Occipital lobe (tissue), 2 donors: ENCODE data around the gene CLDN20. TPM values are rescaled to one million over a fixed set of nuclear protein-coding genes. Genes with fewer than 3 reads are reported as not detected.
"Not testable (repeated sequence)": the region's sequence is repeated elsewhere in the genome, so short reads cannot be mapped to it uniquely, and the experiment has no call there.

Experiments used
- DNase-seq: peaks from one replicate; lab custom pipeline; 2025; lab: John Stamatoyannopoulos, UW
- total RNA-seq: library from RNA; depleted of rRNA; stranded (reverse); fragments of >200 nt; gene quantifications from one replicate; pipeline ENCODE4 v1.2.3, GENCODE V29; 2014

Gene CLDN20
- total RNA-seq, 1 donor from 2014 or later: not detected

DNA sequence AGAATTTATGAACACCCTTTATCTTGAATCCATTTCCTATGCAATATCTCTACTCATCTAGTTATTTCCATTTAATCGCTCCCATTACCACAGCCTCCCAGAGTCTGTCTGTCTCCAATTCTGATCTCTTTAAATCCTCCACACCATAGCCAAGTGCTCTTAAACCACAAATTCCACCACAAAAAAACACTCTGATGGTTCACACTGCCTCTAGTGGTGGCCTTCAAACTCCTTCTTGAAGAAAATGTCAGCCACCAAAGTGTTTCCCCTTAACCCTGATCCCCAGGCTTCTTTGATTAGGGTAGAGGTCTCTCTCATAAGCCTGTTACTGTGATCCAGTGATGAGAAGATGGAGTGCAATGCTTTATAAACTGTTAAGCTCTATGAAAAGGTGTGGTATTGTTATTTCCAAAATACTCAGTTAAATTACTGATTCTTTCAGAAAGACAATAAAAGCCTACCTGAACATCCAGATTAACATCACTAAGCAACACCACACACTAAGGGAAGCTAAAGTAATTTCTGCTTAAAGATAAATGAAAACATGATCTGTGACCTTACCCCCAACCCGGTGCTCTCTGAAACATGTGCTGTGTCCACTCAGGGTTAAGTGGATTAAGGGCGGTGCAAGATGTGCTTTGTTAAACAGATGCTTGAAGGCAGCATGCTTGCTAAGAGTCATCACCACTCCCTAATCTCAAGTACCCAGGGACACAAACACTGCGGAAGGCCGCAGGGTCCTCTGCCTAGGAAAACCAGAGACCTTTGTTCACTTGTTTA lies 4.5 kb downstream of the CLDN20 start:
- not testable (repeated sequence) for DNase-seq

DNA sequence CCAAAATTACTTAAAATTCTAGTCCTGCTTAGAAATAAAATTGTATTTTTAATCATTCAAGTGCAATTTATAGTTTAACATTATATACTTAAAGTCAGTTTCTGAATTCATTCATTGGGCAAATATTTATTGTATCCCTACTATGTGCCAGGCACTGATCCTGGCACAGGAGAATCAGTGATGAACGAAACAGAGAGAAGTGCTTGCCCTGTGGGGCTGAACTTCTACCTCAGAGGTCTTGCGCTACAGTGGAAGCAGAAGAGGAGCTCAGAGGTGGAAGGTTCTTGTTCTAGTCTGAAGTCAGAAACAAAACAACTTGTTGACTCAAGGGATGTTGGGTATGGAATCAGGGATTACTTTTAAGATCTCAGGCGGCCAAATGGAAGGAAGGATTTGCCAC lies 6.0 kb downstream of the CLDN20 start:
- no peak for DNase-seq

DNA sequence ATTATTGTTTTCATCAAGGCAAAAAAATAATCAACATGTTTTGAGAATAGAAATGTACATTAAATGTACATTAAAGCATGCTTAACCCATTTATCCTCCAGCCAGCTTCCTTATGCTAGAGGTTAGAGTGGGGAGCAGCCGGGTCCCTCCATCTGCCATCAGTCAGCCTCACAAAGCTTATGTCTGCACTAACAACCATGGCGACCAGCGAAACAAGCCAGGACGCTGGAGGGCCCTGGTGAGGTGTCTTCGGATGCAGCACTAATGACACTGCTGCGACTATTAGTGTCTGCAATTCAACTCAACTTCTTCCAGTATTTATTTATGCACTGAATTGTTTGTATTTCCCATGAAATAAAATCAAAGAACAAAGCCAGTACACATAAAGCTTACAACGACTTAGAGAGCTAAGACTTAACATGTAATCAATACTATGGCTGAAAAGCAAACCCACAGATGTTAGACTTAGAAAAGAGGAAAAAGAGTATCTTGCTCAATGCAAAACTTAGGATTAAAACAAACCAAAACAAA lies 6.8 kb downstream of the CLDN20 start:
- DNase-seq: no peak

DNA sequence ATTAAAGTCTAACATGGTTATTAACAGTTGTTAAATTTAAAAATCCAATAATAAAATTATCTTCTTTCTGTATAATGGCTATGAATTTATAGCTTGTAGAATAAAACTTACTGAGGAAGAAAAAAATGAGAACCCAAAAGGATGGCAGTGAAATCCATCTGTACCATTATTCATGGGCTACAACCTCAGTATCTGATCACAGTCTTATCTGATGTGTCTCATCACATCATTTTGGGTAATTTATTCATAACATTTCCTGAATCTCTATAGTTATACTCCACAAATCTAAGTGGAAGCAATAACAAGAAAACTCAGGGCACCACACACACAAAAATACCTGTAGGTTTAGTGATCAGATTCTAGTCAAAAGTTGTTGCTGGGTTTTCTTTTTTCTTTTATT lies 7.3 kb downstream of the CLDN20 start:
- DNase-seq: no peak

DNA sequence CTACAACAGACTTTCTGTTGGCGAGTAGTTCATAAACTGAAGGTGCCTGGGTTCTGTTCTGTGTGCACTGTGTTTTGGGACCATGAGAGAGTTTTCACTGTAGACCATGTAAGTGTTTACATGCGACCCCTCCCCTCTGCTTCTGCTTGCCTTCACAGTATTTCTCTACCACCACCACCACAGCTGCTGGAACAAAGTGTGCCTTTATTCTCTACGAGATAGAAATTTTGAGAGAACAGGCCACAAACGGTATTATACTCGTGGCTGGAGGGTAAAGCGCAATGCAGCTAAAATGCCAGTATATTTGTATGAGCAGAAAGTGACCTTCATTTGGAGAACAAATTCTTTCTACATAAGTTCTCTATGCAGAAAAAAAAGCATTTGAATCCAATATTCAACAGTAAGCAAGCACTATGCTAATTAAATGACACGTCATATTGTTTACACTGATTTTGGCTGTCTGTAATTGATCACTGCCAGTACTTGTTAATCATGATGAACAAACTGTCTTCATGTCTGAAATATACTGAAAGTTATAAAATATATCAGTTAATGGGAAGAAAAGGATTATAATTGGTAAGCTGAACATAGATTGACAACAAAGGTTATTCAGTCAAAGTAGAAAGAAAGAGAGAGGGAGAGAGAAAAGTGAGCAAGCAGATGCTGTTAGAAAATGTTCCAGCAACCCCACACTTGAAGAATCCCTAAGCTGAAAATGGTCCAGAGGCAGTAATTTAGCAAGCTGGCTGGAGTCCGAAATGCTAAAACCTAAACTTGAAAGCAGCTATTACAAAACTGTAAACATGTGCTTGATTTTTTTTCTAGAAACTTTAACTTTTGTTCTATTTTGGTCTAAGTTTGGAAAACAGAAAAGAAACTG lies 8.8 kb downstream of the CLDN20 start:
- no peak for DNase-seq

DNA sequence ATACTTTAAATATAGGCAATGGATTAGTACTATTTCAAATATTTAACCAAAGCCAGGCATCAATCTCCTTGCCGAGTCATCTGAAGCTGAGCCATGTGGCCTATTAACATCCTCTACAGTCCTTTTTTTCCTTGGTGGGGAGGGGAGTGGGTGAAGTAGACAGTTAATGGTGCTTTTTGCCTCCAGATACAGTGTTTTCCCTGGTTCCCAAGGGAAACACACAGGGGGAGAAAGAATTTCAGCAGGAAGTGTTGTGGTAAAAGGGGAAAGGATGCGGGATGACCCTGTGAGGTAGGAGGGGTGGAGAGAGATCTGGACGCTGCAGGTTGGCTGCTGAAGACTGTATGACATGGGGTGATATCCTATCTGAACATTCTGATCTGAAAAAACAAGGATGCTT lies 9.6 kb downstream of the CLDN20 start:
- no peak for DNase-seq

DNA sequence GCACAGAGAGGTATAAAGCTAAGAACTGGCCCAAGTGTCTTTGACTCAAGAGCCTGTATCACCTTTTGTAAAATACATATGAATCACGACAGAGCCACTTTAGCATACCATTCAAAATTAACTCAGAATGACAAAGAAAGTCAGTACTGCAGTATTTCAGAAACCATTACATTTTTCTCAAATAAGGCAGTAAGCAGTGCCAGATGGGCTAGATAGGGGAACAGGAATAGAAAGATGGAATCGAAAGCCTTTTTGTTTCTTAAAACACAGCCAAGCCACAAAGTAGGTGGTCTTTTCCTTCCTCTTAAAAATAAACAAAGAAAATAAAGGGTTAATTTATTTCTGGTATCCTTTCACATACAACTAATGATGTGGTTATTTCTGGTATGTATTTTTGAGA lies 10.3 kb downstream of the CLDN20 start:
- DNase-seq: no peak

DNA sequence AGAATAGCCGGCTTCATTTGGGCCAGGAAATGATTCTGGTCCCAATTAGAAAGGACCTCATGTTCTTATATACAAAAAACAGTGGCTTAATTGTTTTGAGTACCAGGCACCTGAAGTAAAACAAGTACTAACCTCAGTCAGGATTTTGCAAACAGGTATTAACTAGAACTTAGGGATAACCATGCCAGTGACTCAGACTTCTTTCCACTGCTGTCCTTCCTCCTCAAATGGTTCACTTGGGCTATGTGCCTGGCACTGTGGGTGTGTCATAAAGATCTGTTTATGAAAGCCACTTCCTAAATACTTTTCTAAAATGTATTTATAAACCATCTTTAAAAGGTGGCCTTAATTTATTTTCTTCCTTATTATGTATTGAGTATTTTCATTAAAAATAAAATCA lies 10.7 kb downstream of the CLDN20 start:
- no peak for DNase-seq

DNA sequence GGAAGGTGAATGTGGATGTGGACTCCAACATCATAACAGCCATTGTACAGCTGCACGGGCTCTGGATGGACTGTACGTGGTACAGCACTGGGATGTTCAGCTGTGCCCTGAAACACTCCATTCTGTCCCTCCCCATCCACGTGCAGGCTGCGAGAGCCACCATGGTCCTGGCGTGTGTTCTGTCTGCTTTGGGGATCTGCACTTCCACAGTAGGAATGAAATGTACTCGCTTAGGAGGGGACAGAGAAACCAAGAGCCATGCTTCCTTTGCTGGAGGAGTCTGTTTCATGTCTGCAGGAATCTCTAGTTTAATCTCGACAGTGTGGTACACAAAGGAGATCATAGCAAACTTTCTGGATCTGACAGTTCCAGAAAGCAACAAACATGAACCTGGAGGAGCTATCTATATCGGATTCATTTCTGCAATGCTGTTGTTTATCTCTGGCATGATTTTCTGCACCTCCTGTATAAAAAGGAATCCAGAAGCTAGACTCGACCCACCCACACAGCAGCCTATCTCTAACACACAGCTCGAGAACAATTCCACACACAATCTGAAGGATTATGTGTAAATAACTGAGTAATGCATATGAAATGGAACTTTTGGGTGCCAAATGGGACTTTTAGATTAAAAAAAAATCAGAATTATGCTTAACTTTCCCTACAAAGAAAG lies 12.1 kb downstream of the CLDN20 start:
- DNase-seq: peak; percentile 35

DNA sequence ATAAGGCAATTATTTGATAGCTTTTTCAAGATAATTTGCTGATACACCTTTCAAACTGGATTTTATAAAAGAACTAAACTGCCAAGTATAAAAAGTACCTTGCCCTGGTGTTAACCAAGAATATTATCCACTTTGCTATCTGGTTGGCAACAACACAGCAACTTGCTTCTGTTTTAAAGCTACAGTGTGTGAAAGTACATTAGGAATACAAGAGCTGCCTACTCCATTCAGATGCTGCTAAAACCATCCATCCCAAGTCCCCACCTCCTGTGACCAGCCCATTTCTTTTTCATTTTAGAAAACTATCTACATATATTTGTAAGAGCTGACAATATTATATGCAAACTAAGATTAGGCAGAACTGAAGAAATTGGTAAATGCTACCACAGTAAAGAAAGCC lies 12.8 kb downstream of the CLDN20 start:
- DNase-seq: no peak

DNA sequence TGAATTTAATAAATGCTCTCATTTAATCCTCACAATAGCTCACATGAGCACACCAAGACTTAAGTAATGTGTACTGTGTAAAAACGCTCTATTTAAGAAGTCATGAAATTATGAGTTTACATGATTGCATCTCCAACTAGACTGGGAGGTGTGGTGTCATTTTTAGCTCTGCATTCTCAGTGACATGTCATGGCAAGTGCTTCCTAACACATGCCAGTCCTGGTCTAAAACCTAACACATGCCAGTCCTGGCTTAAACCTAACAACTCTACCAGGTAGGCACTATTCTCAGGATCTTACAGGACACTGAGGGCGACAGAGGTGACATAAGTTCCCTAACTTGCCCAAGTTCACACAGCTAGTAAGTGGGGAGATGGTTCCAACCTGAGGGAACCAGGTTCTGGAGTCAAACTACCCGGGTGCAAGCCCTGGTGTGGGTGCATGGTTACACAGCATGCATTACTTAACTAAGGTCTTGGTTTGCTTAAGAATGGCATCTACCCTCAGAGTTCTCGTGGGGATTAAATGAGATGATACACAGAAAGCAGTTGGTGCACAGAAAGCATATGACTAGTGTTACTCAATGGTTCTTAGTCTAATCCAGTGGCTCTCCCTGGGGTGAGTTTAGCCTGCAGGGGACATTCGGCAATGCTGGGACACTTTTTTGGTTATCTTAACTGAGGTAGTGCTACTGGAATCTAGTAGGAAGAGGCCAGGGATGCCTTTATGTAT lies 14.7 kb downstream of the CLDN20 start:
- DNase-seq: no peak

DNA sequence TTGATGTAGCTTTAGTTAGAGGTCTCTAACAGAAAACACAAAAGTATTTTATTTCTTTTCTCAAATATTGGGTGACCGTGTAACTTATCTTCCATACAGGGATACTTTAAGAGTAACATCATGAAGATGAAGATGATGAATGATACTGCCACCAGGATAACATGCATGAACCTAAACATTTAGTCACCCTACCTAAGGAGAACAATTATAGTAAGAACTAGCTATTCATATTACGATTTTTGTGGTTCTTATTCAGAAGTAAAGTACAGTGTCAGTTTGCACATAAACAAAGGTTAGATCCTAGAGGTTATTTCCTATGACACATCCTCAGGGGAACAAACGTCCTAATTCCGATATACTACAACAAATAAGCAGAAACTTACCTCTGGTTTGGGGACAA lies 21.0 kb downstream of the CLDN20 start:
- no peak for DNase-seq

DNA sequence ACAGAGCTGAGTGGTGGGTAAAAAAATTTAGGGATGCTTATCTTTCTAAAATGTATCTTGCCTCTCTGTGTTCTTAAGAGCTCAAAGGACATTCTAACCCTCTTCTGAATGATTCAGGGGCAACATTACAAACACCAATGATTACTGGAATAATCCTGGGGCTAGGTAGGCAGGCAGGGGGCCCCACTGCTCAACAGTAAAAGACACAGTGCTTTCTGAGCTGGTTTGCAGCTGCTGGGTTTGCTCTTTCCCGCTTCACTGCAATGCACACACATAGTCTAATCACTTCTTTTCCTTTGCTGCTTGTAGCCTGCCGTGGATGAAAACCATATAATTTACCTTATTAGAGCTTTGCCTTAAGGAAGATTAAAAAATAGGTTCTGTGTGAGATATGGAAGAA lies 23.9 kb downstream of the CLDN20 start:
- DNase-seq: no peak

DNA sequence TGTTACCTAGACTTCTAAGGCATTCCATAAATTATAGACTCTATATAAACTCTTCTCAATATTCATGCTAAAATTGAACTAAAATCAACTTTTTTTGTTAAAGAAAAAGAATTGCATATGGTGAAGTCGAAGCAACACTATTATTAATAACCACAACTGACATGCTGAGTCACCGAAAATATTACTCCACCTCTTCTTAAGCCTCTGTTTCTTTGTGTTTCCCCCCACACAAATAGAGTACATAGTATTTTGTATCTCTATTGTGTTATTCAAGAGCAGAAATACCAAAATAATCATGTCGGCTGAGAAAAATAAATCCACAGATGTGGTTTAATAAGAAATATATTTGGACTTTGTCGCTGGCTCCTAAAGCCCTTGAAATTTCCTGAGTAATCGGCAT lies 26.7 kb downstream of the CLDN20 start:
- DNase-seq: no peak

DNA sequence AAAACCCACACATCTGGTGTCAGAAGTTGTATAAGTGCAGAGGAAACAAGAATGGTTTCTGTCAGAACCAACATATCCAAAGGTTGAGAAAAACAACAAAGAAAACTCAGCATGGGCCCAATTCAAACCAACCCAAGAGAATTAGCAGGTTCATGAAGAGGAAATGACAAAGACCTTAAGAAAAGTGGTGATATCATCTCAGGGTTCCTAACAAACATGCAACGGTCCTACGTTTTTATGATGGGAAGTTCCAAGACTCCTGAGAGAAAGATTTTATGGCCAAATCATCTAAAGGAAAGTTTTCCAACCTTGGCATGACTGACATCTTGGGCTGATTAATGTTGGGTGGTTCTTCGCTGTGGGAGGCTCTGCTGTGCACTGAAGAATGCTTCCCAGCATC lies 27.5 kb downstream of the CLDN20 start:
- no peak for DNase-seq

DNA sequence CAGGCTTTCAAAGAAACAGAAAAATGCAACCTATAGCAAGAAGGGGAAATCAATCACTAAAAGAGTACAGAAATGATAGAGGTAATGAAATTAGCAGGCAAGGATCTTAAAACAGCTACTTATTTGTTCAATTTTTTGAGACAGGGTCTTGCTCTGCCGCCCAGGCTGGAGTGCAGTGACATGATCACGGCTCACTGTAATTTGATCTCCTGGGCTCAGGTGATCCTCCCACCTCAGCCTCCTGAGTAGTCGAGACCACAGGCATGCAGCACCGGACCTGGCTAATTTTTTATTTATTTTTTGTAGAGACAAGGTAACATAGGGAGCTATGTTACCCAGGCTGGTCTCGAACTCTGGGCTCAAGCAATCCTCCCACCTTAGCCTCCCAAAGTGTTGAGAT lies 28.9 kb downstream of the CLDN20 start:
- no peak for DNase-seq

DNA sequence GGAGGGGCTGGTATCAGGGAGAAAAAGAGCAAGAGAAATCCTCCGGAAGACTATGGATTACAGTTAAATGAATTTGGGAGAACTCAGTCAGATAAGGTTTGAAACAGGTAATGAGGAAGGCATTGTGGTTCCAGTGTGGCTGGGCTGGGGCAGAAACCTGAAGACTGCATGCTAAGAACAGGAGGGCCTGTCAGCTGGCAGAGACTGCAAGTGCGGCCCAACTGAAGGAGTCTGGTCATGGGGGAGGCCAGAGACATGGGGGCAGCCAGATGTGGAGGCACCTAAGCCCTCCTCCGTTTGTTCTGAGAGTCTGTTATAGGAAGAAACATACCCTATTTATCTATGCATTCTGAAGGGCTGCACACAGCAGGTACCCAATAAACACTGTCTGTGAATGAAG lies 33.9 kb downstream of the CLDN20 start:
- DNase-seq: no peak

DNA sequence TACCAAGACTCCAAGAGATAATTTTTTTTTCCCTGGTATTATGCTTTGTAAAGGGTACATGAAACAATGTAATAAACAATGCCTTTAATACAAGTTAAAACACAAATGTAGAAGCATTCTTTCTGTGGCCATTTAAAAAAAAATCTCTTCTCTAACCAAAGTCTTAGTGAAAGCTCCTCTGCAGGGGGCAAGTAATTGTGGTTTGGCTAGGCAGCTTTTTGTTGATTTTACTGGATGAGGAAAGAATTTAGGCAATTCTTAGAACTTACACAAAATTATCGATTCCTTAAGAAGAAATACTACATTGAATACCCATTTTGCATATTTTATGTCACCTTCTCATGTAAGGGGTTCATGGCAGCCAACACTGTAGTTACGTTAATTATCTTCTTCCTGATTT lies 38.1 kb downstream of the CLDN20 start:
- no peak for DNase-seq

DNA sequence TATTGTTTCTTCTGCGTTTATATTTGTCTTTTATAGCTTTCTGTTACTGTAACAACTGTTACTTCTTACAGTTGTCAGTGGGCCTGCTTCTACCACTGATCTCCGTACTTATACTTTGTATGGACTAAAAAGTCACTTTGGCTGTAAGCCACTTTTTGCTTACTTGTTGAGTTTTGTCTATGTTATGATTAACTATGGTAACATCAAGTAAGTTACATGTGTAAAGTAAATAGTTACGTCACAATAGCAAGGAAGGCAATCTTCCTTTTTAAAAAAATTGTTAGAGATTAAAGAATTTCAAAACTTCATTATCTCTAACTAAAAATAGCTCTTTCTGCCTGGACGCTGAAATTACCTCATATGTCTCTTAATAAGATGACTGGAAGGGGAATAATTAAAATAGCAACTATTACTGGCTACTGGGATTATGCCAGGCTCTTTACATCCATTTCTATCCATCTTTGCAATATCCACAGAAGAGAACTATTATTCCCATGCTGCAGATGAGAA lies 39.6 kb downstream of the CLDN20 start:
- DNase-seq: no peak

DNA sequence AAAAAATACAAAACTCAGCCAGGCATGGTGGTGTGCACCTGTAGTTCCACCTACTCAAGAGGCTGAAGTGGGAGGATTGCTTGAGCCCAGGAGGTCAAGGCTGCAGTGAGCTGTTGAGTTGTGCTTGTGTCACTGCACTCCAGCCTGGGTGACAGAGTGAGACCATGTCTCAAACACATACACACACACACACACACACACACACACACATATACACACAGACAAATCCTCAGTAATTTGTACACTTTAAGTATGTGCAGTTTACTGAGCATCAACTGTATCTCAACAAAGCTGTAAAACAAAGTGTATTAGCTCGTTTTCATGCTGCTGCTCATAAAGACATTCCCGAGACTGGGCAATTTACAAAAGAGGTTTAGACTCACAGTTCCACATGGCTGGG lies 43.1 kb downstream of the CLDN20 start:
- no peak for DNase-seq

DNA sequence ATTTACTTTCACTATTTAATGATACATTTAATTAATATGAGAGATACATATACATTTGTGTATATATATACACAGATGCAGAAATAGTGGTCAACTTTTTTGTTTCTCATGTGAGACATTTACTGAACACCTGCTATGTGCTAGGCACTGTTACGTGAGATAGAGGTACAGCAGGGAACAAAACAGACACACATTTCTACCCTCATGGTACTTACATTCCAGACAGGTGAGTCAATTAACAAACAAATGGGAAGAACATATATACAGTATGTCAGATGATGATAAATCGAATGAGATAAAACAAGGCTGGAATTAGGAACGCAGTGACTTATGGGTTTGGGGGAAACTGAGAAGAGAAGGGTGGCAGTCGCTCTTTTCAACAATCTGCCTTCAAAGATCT lies 45.3 kb downstream of the CLDN20 start:
- no peak for DNase-seq
